HG02623 (cell line): ENCODE data around the gene MMRN2.
"Not testable (repeated sequence)": the region's sequence is repeated elsewhere in the genome, so short reads cannot be mapped to it uniquely, and the experiment has no call there.

Source experiments
- ATAC-seq: cut with Tn5 transposase; IDR thresholded peaks from one replicate; pipeline ENCODE4 v1.9.1; 2021; ENCODE audit warnings: moderate library complexity; ENCODE audit not compliant: unreplicated experiment

MMRN2 gene

DNA sequence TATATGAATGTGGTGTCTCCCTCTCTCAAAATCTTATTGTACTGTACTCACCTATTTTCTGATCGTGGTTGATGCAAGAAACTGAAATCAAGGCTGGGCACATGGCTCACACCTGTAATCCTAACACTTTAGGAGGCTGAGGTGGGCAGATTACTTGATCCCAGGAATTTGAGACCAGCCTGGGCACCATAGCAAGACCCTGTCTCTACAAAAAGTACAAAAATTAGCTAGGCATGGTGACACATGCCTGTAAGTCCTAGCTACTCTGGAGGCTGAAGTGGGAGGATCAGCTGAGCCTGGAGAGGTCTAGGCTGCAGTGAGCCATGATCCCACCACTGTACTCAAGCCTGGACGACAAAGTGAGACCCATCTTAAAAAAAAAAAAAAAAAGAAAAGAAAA, 16.0 kb downstream of the MMRN2 start:
- no peak for ATAC-seq

DNA sequence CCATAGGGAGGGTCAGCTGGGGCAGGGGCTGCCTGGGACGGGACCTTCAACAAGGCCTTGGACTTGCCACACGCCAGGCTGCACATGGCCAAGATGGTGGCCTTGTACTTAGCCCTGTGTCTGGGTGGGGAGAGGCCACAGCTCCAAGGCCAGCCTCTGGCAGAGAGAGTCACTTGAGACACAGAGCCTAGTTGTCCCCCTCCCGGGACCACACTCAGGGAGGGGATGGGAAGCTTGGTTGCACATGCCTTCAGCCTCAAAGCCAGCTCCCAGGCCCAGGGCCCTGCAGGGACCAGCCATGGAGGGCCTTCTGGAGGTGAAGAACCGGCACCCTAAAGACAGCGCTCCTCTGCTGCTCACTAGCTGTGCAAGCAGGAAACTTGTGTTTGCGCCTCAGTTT, 16.7 kb downstream of the MMRN2 start:
- no peak for ATAC-seq

DNA sequence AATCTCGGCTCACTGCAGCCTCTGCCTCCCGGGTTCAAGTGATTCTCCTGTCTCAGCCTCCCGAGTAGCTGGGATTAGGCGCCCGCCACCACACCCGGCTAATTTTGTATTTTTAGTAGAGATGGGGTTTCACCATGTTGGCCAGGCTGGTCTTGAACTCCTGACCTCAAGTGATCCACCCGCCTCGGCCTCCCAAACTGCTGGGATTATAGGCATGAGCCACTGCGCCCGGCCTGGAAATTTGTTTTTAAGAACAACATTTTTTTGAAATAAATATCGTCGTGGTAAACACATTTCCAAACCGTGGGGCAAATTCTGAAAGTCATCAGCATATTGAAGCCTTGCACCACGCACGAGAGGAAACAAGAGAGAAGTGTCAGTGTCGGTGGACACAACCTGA, 17.3 kb downstream of the MMRN2 start:
- not testable (repeated sequence) for ATAC-seq

- no peak for ATAC-seq
Observed at GRCh38 chr10:86938260-86938659, 19.2 kb downstream of the MMRN2 start.

GRCh38 chr10:86937502-86938154, 19.8 kb downstream of the MMRN2 start:
- ATAC-seq = no peak

- ATAC-seq = no peak
Observed at GRCh38 chr10:86936661-86937501, 20.5 kb downstream of the MMRN2 start.

- not testable (repeated sequence) for ATAC-seq
Observed at GRCh38 chr10:86934162-86934711, 23.2 kb downstream of the MMRN2 start.

DNA sequence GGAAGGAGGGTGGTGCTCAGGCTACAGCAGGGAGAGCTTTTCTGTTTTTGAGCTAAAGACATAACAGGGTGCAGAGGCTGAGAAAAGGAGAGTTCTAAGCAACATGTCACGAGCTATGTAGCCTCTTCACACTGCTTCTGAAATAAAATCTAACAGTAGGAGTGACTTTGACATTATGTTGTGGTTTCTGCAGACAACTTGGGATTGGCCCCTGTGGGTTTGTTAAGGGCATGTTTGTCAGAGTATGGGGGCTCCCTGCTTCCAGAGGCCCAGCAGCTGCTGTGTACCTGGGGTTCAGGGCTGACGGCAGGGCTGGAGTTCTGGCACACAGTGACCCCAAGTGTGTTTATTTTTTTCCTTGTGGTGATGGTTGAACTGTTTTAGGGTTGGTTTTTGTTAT, 24.7 kb downstream of the MMRN2 start:
- ATAC-seq = no peak

GRCh38 chr10:86931872-86932271, 25.5 kb downstream of the MMRN2 start:
- ATAC-seq = no peak

DNA sequence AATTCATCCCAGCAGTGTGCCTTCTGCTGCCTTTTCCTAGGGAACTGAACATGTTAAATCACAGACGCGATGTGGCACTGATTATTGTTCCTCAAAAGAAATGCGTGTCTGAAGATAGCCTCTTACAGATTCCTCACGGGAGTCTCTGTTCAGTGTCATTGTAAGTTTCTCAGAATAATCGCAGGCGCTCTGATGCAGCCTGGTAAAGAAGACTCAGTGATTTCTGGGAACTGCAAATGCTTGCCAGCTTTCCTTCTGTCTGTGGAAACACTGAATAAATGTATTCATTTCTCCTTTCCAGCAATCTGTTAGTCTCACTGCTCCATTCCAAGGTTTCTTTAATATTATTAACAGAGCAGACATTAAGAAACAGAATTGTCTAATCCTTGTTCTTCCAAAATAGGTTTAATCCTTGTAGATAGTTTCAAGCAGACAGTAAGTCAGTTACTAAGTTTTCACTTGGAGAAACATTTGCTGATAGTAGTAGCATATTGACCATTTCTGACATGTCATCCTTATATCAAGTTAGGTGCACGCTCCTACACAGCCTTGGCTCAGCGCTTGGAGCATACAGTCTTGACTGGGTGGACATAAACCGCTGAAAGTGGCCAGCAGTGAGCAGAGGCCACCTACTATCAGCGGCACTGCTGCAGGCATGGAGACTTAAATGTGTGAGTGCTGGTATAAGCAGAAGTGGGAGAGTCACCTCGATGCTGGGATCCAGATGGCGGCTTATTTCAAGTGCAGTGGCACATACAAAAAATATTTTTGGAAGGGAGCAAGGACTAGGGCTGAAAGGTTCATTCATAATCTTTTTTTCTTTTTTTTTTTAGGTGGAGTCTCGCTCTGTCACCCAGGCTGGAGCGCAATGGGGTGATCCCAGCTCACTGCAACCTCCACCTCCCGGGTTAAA, 27.7 kb downstream of the MMRN2 start:
- no peak for ATAC-seq

DNA sequence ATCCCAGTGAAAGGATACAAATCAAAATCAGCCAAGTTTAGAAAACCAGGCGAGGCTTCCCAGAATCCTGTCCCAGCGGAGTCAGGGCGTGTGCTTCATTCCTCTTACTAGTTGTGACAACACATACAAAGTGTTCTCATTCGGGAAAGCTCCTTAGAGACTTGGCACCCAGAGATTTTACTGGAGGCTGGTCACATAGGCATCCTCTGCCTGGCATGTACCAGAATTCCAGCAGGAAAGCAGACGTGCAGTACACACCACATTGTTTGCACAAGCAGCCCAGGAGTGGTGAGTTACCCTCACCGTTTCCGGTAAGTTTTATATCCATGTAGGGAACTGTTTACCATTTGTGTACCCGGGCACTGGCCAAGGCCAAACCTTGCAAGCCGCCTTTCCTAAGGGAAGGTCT, 34.9 kb downstream of the MMRN2 start:
- no peak for ATAC-seq

- no peak for ATAC-seq
Observed at GRCh38 chr10:86918022-86918471, 39.4 kb downstream of the MMRN2 start.

GRCh38 chr10:86914734-86915133, 42.7 kb downstream of the MMRN2 start:
- ATAC-seq = no peak

DNA sequence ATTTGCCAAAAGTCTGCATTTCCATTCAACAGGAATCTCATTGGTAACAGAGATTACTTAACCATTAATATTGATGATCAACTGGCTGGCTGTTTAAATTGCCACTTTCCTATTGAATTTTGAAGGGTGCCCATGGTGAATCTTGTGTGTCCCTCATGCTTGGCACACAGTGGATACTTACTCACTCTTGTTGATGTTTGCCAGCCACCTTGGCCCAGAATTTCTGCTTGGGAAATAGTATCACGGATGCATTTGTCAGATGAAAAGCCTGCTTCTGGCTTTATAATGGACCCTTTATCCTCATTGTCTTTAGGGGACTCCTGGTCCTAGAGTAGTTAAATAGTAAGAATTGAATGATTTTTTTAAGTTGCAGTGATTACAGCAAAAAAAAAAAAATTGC, 52.0 kb downstream of the MMRN2 start:
- ATAC-seq = no peak

DNA sequence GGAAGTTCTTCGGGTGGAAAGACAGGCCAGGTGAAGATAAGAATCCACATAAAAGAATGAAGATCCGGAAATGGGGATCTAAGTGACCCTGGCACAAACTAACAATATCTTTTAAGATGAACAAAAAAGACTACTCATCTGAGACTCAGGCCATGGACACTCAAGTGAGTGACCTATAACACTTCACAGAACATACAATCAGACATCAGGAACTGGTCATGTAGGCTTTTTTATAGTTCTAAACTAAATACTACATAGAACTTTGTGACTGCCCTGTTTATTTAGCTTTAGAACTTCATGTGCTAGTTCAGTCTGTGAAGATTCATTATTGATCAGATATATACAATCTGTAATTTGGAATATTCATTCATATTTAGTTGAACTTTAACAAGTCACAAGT, 52.8 kb downstream of the MMRN2 start:
- ATAC-seq = no peak

DNA sequence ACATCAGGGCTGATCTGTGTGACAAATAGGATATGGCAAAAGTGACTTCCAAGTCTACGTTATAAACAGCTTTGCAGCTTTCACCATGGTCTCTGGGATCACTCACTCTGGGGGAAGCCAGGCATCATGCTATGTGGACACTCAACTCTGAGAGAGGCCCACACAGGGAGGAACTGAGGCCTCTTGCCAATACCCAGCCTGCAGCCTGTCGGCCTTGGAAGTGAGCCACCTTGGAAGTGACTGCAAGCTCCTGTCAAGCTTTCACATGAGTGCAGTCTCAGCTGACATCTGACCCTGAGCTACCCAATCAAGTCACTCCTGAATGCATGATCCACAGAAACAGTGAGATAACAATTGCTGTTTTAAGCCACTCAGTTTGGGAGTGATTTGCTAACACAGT, 56.5 kb downstream of the MMRN2 start:
- ATAC-seq = no peak

- no peak for ATAC-seq
Observed at GRCh38 chr10:86899670-86900276, 57.6 kb downstream of the MMRN2 start.

DNA sequence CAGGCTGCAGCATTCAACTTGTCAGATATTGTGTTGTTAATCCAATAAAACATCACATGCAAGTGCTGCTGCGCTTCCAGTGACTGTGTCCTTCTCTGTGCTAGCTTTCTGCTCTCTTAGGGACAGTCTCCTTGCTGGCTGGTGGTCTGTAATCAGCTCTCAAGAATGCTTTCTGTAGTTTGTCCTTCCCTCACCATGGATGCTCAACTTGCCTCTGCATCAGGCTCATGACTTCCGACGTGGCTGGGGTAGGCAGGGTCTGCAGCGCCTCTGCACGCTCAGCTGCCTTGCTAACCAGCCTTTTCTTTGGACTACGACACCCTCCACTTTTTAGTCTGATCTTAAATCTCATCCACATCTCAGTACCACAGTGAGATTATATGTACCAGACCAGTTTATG, 58.3 kb downstream of the MMRN2 start:
- no peak for ATAC-seq

GRCh38 chr10:86898511-86898910, 58.9 kb downstream of the MMRN2 start:
- no peak for ATAC-seq

DNA sequence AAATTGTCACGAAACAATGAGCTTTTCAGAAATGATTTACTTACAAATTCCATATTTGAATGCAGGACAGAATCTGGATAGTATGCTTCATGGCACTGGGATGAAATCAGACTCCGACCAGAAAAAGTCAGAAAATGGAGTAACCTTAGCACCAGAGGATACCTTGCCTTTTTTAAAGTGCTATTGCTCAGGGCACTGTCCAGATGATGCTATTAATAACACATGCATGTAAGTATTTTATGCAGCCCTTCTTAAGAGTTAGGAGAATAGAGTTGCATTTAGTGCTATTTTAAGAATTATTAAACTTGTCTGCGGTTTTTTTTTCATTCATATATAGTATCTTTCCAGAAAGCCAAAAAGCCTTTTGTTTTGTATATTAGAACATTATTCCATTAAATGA, 67.4 kb downstream of the MMRN2 start:
- ATAC-seq = no peak
